OCI-LY7 (cell line): Measurements from ENCODE around the gene SLC44A5.

ENCODE experiments used
- CTCF ChIP-seq: fragments of 200-600 bp; sonication (generic); conservative IDR thresholded peaks from 2 replicates; pipeline ENCODE4 v1.5.1; 2014; ENCODE audit warnings: mild to moderate bottlenecking, antibody characterized with exemption, low read length, moderate library complexity, mixed read lengths
- EZH2phosphoT487 ChIP-seq: fragments of 200-600 bp; sonication (generic); IDR thresholded peaks from 2 replicates; pipeline ENCODE4 v1.6.1; 2018; ENCODE audit warnings: low read depth, borderline replicate concordance, mild to moderate bottlenecking, mixed run types, antibody characterized with exemption, low read length, moderate library complexity, mixed read lengths

GRCh38 chr1:75425001-75425650 is 185.8 kb downstream of the SLC44A5 start:
- TF ChIP-seq CTCF, result no peak
- no peak for TF ChIP-seq EZH2phosphoT487
